GM23338 (cell line): ENCODE data around the gene MYO9A. TPM values are rescaled to one million over a fixed set of nuclear protein-coding genes. Genes with fewer than 3 reads are reported as not detected.

Source experiments
- ATAC-seq: fragments of 200-7000 bp; cut with Tn5 transposase; 3 replicates; pipeline ENCODE4 v1.9.1; 2020
- DNase-seq: peaks from one replicate; pipeline ENCODE4 v3.0.0-alpha.2; 2015; ENCODE audit warnings: low spot score
- H2AFZ ChIP-seq: fragments of 200-600 bp; sonication (generic); 2 replicates; pipeline ENCODE4 v1.8.0; 2016; ENCODE audit warnings: antibody characterized with exemption, mild to moderate bottlenecking, moderate library complexity
- H3F3A ChIP-seq: fragments of 200-600 bp; sonication (generic); replicated peaks from 2 replicates; pipeline ENCODE4 v1.8.0; 2017; ENCODE audit warnings: antibody characterized with exemption, mixed run types, low read depth
- H3K27ac ChIP-seq: fragments of 200-600 bp; sonication (generic); 2 replicates; pipeline ENCODE4 v1.6.1; 2016; ENCODE audit warnings: low read depth
- H3K27me3 ChIP-seq: fragments of 200-600 bp; sonication (generic); 2 replicates; pipeline ENCODE4 v1.8.0; 2016; ENCODE audit warnings: mild to moderate bottlenecking, mixed run types, moderate library complexity; ENCODE audit not compliant: insufficient read depth
- H3K36me3 ChIP-seq: fragments of 200-600 bp; sonication (generic); 2 replicates; pipeline ENCODE4 v1.8.0; 2016; ENCODE audit warnings: mild to moderate bottlenecking; ENCODE audit not compliant: insufficient read depth
- H3K4me1 ChIP-seq: fragments of 200-600 bp; sonication (generic); 2 replicates; pipeline ENCODE4 v1.8.0; 2016; ENCODE audit warnings: mild to moderate bottlenecking, moderate library complexity; ENCODE audit not compliant: insufficient read depth
- H3K4me2 ChIP-seq: fragments of 200-600 bp; sonication (generic); 2 replicates; pipeline ENCODE4 v1.7.1; 2017; ENCODE audit warnings: mixed run types
- H3K4me3 ChIP-seq: fragments of 200-600 bp; sonication (generic); 2 replicates; pipeline ENCODE4 v1.6.1; 2016; ENCODE audit warnings: mixed run types
- H3K79me2 ChIP-seq: fragments of 200-600 bp; sonication (generic); replicated peaks from 2 replicates; pipeline ENCODE4 v1.8.0; 2017; ENCODE audit warnings: mild to moderate bottlenecking; ENCODE audit not compliant: insufficient read depth
- H3K9me2 ChIP-seq: fragments of 200-600 bp; sonication (generic); 2 replicates; pipeline ENCODE4 v1.8.0; 2017; ENCODE audit not compliant: insufficient read depth
- H4K20me1 ChIP-seq: fragments of 200-600 bp; sonication (generic); replicated peaks from 2 replicates; pipeline ENCODE4 v1.8.0; 2017; ENCODE audit warnings: mild to moderate bottlenecking; ENCODE audit not compliant: insufficient read depth
- H3K27ac Mint-ChIP-seq: 2 replicates; pipeline ENCODE4 v1.8.0; 2020; ENCODE audit warnings: inconsistent platforms, mild to moderate bottlenecking, moderate library complexity, mixed read lengths
- H3K27me3 Mint-ChIP-seq: 3 replicates; pipeline ENCODE4 v1.8.0; 2022; ENCODE audit warnings: low read depth, mild to moderate bottlenecking, moderate library complexity, mixed read lengths, inconsistent platforms; ENCODE audit not compliant: insufficient read depth, poor library complexity
- H3K36me3 Mint-ChIP-seq: 3 replicates; pipeline ENCODE4 v1.8.0; 2021; ENCODE audit warnings: low read depth, mild to moderate bottlenecking, inconsistent platforms, moderate library complexity, mixed read lengths
- H3K4me1 Mint-ChIP-seq: 3 replicates; pipeline ENCODE4 v1.8.0; 2020; ENCODE audit warnings: mild to moderate bottlenecking, inconsistent platforms, mixed read lengths
- H3K4me3 Mint-ChIP-seq: 3 replicates; pipeline ENCODE4 v1.8.0; 2021; ENCODE audit warnings: moderate library complexity, mild to moderate bottlenecking, inconsistent platforms, mixed read lengths
- H3K9me3 Mint-ChIP-seq: 3 replicates; pipeline ENCODE4 v1.8.0; 2020; ENCODE audit warnings: moderate library complexity, mild to moderate bottlenecking, inconsistent platforms, mixed read lengths
- CREB1 ChIP-seq: fragments of 250-450 bp; sonication (Bioruptor Pico); IDR thresholded peaks from 2 replicates; pipeline ENCODE4 v1.5.0; 2020; ENCODE audit warnings: low read depth, mild to moderate bottlenecking, moderate library complexity
- EZH2 ChIP-seq: fragments of 200-600 bp; sonication (generic); IDR thresholded peaks from one replicate; pipeline ENCODE4 v1.8.0; 2017; ENCODE audit warnings: antibody characterized with exemption, mild to moderate bottlenecking, low read depth; ENCODE audit not compliant: unreplicated experiment
- EZH2phosphoT487 ChIP-seq: fragments of 200-600 bp; sonication (generic); IDR thresholded peaks from one replicate; pipeline ENCODE4 v1.8.1; 2018; ENCODE audit warnings: antibody characterized with exemption; ENCODE audit not compliant: unreplicated experiment
- JUNB ChIP-seq: IDR thresholded peaks from one replicate; pipeline ENCODE4 v1.6.1; 2016; ENCODE audit warnings: antibody characterized with exemption; ENCODE audit not compliant: unreplicated experiment
- NANOG ChIP-seq: IDR thresholded peaks from 2 replicates; pipeline ENCODE4 v1.6.1; 2016; ENCODE audit warnings: antibody characterized with exemption, borderline replicate concordance
- POLR2AphosphoS5 ChIP-seq: IDR thresholded peaks from 2 replicates; pipeline ENCODE4 v1.6.1; 2016; ENCODE audit warnings: antibody characterized with exemption, low read depth
- STAT1 ChIP-seq: IDR thresholded peaks from one replicate; pipeline ENCODE4 v1.6.1; 2016; ENCODE audit warnings: antibody characterized with exemption; ENCODE audit not compliant: unreplicated experiment
- ZNF114 ChIP-seq: fragments of 250-450 bp; sonication (Bioruptor Pico); IDR thresholded peaks from 2 replicates; pipeline ENCODE4 v1.5.0; 2020; ENCODE audit warnings: mild to moderate bottlenecking, moderate library complexity
- ZNF331 ChIP-seq: fragments of 250-450 bp; sonication (Bioruptor Pico); IDR thresholded peaks from 2 replicates; pipeline ENCODE4 v1.5.0; 2020; ENCODE audit warnings: low read depth, mild to moderate bottlenecking, moderate library complexity
- polyA plus RNA-seq: library from polyadenylated mRNA; unstranded; fragments of >200 nt; fragmentation: Nextera tagmentation; extraction: Ambion mirVana; gene quantifications from 2 replicates; pipeline ENCODE4 v1.2.1, GENCODE V29; 2016
- total RNA-seq: library from RNA; depleted of rRNA; stranded (reverse); fragments of >200 nt; shearing (Covaris generic); gene quantifications from 2 replicates; pipeline ENCODE4 v1.2.3, GENCODE V29; 2014
- TF ChIP-seq, protein P1 (sequence below), 2 experiments: fragments of 200-600 bp in 1 of 2; sonication (generic) in 1 of 2; conservative IDR thresholded peaks; 2 replicates each; pipeline versions ENCODE4 v1.5.1 to v1.6.1; 2016 to 2017; ENCODE audit warnings: antibody characterized with exemption in 2 of 2, low read depth in 2 of 2, mild to moderate bottlenecking in 2 of 2, moderate library complexity in 1 of 2
- TF ChIP-seq, protein P2 (sequence below): IDR thresholded peaks from 2 replicates; pipeline ENCODE4 v1.6.1; 2016; ENCODE audit warnings: antibody characterized with exemption
- TF ChIP-seq, protein P3 (sequence below): IDR thresholded peaks from one replicate; pipeline ENCODE4 v1.6.1; 2018; ENCODE audit warnings: antibody characterized with exemption; ENCODE audit not compliant: unreplicated experiment
- TF ChIP-seq, protein P4 (sequence below): fragments of 250-450 bp; sonication (Bioruptor Pico); IDR thresholded peaks from 2 replicates; pipeline ENCODE4 v1.5.0; 2020; ENCODE audit warnings: mild to moderate bottlenecking, moderate library complexity

The MYO9A gene
- total and polyA plus RNA-seq, 2 experiments from 2014 or later, result 11.6 to 32.8 TPM

DNA sequence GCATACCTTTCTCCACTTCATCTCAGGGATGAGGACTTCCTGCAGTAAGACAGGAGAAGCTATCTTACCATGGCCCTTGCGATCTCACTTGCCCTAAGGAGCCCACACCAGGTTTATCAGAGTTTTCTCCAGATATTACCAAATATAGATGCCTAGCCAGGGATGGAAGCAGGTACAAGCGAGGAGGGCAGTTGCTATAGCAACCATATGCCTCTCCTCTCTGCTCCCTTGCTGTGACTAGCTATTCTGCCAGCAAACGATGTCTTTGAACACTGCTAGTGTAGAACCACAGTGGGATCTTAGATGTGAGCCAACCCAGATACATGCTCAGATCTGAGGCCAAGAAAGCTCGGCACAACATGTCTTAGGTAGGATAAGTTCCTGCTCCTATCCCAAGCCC is 45.8 kb upstream of the MYO9A start:
- H3K27me3 ChIP-seq, result no peaks in the 10 kb centered on the region
- H3K4me3 ChIP-seq, result no peak overlapping the region
- no peak overlapping the region for H3K27ac Mint-ChIP-seq
- peaks cover 5% of the 10 kb centered on the region; the same call in 2 of the 3 replicates for H3K4me1 Mint-ChIP-seq
- H2AFZ ChIP-seq, result no peak overlapping the region
- no peaks in the 10 kb centered on the region for H3K9me3 Mint-ChIP-seq
- no peak overlapping the region for H3K4me3 Mint-ChIP-seq
- no peak overlapping the region for H3K27ac ChIP-seq
- H3K9me2 ChIP-seq, result 0 out of 2 replicates have a peak, but pooled peaks cover 4% of the 10 kb centered on the region
- H3K36me3 ChIP-seq, result no peaks in the 10 kb centered on the region
- H4K20me1 ChIP-seq, result no peaks in the 10 kb centered on the region
- no peak for ATAC-seq
- no peaks in the 10 kb centered on the region for H3K4me1 ChIP-seq
- H3K27me3 Mint-ChIP-seq, result peaks cover 4% of the 10 kb centered on the region
- DNase-seq, result no peak
- TF ChIP-seq ZNF331 (no peak), NANOG (no peak), EZH2phosphoT487 (no peak), EZH2 (no peak), POLR2AphosphoS5 (no peak), CREB1 (CRISPR knock-in tag) (no peak), JUNB (no peak), ZNF114 (no peak), STAT1 (no peak)
- TF ChIP-seq, protein P1, sequence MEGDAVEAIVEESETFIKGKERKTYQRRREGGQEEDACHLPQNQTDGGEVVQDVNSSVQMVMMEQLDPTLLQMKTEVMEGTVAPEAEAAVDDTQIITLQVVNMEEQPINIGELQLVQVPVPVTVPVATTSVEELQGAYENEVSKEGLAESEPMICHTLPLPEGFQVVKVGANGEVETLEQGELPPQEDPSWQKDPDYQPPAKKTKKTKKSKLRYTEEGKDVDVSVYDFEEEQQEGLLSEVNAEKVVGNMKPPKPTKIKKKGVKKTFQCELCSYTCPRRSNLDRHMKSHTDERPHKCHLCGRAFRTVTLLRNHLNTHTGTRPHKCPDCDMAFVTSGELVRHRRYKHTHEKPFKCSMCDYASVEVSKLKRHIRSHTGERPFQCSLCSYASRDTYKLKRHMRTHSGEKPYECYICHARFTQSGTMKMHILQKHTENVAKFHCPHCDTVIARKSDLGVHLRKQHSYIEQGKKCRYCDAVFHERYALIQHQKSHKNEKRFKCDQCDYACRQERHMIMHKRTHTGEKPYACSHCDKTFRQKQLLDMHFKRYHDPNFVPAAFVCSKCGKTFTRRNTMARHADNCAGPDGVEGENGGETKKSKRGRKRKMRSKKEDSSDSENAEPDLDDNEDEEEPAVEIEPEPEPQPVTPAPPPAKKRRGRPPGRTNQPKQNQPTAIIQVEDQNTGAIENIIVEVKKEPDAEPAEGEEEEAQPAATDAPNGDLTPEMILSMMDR (conservative IDR thresholded peaks at IDR 0.05; ENCODE audit: low read depth in 2 of 2), result no peak
- TF ChIP-seq, protein P2, sequence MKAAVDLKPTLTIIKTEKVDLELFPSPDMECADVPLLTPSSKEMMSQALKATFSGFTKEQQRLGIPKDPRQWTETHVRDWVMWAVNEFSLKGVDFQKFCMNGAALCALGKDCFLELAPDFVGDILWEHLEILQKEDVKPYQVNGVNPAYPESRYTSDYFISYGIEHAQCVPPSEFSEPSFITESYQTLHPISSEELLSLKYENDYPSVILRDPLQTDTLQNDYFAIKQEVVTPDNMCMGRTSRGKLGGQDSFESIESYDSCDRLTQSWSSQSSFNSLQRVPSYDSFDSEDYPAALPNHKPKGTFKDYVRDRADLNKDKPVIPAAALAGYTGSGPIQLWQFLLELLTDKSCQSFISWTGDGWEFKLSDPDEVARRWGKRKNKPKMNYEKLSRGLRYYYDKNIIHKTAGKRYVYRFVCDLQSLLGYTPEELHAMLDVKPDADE, result no peak
- TF ChIP-seq, protein P3, sequence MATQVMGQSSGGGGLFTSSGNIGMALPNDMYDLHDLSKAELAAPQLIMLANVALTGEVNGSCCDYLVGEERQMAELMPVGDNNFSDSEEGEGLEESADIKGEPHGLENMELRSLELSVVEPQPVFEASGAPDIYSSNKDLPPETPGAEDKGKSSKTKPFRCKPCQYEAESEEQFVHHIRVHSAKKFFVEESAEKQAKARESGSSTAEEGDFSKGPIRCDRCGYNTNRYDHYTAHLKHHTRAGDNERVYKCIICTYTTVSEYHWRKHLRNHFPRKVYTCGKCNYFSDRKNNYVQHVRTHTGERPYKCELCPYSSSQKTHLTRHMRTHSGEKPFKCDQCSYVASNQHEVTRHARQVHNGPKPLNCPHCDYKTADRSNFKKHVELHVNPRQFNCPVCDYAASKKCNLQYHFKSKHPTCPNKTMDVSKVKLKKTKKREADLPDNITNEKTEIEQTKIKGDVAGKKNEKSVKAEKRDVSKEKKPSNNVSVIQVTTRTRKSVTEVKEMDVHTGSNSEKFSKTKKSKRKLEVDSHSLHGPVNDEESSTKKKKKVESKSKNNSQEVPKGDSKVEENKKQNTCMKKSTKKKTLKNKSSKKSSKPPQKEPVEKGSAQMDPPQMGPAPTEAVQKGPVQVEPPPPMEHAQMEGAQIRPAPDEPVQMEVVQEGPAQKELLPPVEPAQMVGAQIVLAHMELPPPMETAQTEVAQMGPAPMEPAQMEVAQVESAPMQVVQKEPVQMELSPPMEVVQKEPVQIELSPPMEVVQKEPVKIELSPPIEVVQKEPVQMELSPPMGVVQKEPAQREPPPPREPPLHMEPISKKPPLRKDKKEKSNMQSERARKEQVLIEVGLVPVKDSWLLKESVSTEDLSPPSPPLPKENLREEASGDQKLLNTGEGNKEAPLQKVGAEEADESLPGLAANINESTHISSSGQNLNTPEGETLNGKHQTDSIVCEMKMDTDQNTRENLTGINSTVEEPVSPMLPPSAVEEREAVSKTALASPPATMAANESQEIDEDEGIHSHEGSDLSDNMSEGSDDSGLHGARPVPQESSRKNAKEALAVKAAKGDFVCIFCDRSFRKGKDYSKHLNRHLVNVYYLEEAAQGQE, result no peak
- TF ChIP-seq, protein P4, sequence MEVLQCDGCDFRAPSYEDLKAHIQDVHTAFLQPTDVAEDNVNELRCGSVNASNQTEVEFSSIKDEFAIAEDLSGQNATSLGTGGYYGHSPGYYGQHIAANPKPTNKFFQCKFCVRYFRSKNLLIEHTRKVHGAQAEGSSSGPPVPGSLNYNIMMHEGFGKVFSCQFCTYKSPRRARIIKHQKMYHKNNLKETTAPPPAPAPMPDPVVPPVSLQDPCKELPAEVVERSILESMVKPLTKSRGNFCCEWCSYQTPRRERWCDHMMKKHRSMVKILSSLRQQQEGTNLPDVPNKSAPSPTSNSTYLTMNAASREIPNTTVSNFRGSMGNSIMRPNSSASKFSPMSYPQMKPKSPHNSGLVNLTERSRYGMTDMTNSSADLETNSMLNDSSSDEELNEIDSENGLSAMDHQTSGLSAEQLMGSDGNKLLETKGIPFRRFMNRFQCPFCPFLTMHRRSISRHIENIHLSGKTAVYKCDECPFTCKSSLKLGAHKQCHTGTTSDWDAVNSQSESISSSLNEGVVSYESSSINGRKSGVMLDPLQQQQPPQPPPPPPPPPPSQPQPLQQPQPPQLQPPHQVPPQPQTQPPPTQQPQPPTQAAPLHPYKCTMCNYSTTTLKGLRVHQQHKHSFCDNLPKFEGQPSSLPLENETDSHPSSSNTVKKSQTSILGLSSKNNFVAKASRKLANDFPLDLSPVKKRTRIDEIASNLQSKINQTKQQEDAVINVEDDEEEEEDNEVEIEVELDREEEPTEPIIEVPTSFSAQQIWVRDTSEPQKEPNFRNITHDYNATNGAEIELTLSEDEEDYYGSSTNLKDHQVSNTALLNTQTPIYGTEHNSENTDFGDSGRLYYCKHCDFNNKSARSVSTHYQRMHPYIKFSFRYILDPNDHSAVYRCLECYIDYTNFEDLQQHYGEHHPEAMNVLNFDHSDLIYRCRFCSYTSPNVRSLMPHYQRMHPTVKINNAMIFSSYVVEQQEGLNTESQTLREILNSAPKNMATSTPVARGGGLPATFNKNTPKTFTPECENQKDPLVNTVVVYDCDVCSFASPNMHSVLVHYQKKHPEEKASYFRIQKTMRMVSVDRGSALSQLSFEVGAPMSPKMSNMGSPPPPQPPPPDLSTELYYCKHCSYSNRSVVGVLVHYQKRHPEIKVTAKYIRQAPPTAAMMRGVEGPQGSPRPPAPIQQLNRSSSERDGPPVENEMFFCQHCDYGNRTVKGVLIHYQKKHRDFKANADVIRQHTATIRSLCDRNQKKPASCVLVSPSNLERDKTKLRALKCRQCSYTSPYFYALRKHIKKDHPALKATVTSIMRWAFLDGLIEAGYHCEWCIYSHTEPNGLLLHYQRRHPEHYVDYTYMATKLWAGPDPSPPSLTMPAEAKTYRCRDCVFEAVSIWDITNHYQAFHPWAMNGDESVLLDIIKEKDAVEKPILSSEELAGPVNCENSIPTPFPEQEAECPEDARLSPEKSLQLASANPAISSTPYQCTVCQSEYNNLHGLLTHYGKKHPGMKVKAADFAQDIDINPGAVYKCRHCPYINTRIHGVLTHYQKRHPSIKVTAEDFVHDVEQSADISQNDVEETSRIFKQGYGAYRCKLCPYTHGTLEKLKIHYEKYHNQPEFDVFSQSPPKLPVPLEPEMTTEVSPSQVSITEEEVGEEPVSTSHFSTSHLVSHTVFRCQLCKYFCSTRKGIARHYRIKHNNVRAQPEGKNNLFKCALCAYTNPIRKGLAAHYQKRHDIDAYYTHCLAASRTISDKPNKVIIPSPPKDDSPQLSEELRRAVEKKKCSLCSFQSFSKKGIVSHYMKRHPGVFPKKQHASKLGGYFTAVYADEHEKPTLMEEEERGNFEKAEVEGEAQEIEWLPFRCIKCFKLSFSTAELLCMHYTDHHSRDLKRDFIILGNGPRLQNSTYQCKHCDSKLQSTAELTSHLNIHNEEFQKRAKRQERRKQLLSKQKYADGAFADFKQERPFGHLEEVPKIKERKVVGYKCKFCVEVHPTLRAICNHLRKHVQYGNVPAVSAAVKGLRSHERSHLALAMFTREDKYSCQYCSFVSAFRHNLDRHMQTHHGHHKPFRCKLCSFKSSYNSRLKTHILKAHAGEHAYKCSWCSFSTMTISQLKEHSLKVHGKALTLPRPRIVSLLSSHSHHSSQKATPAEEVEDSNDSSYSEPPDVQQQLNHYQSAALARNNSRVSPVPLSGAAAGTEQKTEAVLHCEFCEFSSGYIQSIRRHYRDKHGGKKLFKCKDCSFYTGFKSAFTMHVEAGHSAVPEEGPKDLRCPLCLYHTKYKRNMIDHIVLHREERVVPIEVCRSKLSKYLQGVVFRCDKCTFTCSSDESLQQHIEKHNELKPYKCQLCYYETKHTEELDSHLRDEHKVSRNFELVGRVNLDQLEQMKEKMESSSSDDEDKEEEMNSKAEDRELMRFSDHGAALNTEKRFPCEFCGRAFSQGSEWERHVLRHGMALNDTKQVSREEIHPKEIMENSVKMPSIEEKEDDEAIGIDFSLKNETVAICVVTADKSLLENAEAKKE (CRISPR knock-in tag), result no peak
- no peaks in the 10 kb centered on the region for H3K79me2 ChIP-seq
- no peaks in the 10 kb centered on the region for H3F3A ChIP-seq
- no peaks in the 10 kb centered on the region for H3K36me3 Mint-ChIP-seq
- H3K4me2 ChIP-seq, result no peak overlapping the region
